IPS DF 4.7 (cell line): ENCODE results near the gene WDR18.

Source experiments
- DNase-seq: peaks from one replicate; pipeline ENCODE4 v3.0.0-alpha.2; 2013; ENCODE audit warnings: low spot score; ENCODE audit errors: extremely low read depth

Gene WDR18, protein sequence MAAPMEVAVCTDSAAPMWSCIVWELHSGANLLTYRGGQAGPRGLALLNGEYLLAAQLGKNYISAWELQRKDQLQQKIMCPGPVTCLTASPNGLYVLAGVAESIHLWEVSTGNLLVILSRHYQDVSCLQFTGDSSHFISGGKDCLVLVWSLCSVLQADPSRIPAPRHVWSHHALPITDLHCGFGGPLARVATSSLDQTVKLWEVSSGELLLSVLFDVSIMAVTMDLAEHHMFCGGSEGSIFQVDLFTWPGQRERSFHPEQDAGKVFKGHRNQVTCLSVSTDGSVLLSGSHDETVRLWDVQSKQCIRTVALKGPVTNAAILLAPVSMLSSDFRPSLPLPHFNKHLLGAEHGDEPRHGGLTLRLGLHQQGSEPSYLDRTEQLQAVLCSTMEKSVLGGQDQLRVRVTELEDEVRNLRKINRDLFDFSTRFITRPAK

GRCh38 chr19:984165-984967 lies at the start of gene WDR18:
Gene WDR18, plus strand, starts transcription at chr19:984345. Its CDS starts 9 bp downstream, at chr19:984354.
- DNase-seq = no peak

- DNase-seq = no peak
Measured at GRCh38 chr19:934865-935479, 49.2 kb upstream of the WDR18 start.

DNA sequence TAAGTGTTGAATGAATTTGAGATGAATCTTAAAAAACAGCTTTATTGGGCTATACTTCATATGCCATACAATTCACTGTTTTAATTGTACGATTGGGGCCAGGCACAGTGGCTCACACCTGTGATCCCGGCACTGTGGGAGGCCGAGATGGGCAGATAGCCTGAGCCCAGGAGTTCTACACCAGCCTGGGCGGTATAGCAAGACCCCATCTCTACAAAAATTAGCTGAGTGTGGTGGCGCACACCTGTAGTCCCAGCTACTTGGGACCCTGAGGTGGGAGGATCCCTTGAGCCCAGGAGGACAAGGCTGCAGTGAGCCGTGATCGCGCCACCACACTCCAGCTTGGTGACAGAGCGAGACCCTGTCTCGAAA lies 48.0 kb upstream of the WDR18 start:
- DNase-seq = no peak

GRCh38 chr19:937259-937694 lies 46.9 kb upstream of the WDR18 start:
- no peak for DNase-seq

- no peak for DNase-seq
Measured at GRCh38 chr19:938233-938923, 45.8 kb upstream of the WDR18 start.

GRCh38 chr19:939439-939838 lies 44.7 kb upstream of the WDR18 start:
- DNase-seq = no peak

- DNase-seq = no peak
Measured at GRCh38 chr19:939922-940321, 44.2 kb upstream of the WDR18 start.

GRCh38 chr19:940591-941291 lies 43.4 kb upstream of the WDR18 start:
- no peak for DNase-seq

DNA sequence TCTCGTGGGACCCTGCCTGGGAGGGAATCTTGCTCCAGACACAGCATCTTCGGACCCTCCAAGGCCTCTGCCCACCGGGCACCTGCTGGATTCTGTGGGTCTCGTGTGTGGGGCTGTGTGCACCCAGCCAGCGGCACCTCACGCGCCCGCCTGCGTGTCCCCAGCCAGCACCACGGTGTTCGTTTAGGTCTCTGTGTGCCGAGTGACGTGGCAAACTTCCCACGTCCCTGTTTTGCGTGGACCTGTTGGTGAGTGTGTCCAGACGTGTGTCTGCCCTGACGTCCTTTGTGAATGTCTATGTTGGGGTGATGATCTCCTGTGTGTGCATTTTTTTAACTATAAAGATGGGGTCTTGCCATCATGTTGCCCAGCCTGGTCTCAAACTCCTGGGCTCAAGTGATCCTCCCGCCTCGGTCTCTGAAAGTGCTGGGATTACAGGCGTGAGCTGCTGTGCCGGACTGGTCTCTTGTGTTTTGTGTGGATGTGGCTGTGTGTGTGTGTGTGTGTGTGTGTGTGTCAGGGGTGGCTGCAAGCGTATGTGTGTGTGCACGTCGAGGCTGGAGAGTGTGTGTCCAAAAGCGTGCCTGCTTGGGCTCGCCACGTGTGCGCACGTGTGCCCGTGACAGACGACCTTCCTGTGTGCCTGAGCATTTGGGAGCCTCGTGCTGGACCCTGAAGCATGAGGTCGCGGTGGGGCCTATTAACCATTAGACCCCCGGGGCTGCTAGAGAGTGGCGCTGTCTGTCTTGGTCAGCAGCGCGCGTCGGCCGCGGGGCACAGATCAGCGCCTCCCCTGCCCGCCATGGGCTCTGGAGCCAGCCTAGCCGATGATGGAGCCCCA lies 42.6 kb upstream of the WDR18 start:
- DNase-seq = no peak

DNA sequence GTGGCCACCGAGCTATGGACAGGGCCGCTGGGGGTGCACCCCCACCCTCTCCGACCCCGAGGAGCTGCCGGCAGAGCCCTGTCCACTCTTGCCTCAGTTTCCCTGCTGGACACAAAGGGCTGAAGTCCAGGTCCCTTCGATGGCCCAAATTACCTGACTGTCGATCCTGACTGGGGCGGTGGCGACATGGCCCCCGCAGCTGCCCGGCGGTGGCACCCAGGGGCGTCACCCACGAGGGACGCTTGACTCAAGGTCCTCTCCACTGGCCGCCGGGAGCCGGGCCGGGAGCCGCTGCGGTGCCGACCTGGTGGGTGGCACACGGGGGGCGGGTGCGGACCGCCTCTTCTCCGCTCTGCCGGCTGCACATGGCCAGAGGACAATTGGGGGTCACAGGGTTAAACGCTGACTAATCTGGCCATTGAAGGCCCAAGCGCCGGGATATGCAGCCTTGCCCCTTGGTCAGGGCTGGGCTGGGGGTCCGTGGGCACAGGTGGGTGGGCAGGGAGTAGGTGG lies 42.0 kb upstream of the WDR18 start:
- no peak for DNase-seq

- DNase-seq = no peak
Measured at GRCh38 chr19:943551-944170, 40.5 kb upstream of the WDR18 start.

GRCh38 chr19:944171-944567 lies 40.0 kb upstream of the WDR18 start:
- DNase-seq = no peak

- no peak for DNase-seq
Measured at GRCh38 chr19:944663-945241, 39.4 kb upstream of the WDR18 start.

- no peak for DNase-seq
Measured at GRCh38 chr19:945401-946252, 38.5 kb upstream of the WDR18 start.

- DNase-seq = no peak
Measured at GRCh38 chr19:947090-947706, 36.9 kb upstream of the WDR18 start.

DNA sequence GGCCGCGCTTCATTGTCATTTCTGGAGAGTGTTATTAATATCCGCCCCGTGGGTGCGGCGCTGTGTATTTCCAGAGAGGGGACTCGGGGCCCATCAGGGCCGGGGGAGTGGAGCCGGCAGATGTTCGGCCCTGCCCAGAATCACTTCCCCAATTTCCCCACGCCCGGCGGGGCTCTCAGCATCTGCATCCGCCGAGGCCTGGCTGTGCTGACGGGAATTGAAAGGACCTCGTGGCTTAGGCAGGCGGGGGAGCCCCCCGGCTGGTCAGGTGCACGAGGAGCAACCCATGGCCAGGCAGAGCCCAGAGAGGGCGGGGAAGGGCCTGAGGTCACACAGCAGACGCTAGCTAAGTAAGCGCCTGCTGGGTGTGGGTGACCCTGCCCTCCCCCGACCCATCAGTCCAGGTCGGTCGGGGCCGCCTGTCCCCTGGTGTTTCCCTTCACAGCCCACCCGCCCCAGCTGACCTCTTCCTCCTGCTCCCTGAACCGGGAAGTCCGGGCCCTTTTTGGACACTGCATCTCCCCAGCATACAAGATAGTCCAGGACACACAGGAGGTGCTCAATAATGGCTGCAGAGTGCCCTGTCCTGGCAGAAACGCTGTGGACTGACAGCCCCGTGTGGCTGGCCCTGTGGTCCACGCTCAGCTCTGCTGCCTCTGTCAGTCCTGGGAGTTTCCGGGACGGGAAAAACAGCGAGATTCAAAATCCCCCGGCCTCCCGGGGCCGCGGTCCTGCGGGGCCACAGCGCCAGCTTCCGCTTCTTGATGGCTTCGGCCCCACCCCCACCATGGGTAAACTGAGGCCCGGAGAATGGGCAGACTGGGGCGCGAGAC lies 36.2 kb upstream of the WDR18 start:
- DNase-seq = no peak
